HG02642 (cell line): Measurements from ENCODE around the gene CHMP2B.
"Not testable (repeated sequence)": the region's sequence is repeated elsewhere in the genome, so short reads cannot be mapped to it uniquely, and the experiment has no call there.

Experiments used
- ATAC-seq: cut with Tn5 transposase; IDR thresholded peaks from one replicate; pipeline ENCODE4 v1.9.1; 2021; ENCODE audit warnings: mild to moderate bottlenecking; ENCODE audit not compliant: unreplicated experiment, poor library complexity

The CHMP2B gene

GRCh38 chr3:87305031-87305430, 77.9 kb downstream of the CHMP2B start:
- ATAC-seq = not testable (repeated sequence)
